Measurements from ENCODE around the gene ANKDD1A. TPM values are rescaled to one million over a fixed set of nuclear protein-coding genes. Genes with fewer than 3 reads are reported as not detected.

The ANKDD1A gene
- polyA plus RNA-seq, 1 donor from 2014 or later, result 7.0 TPM

- Histone ChIP-seq H4K20me1 (ENCODE audit: insufficient read depth) (no peaks in the 10 kb centered on the region), H3K27me3 (ENCODE audit: insufficient read depth, low read depth, low read length) (no peaks in the 10 kb centered on the region), H3K79me2 (replicated peaks; ENCODE audit: insufficient read depth, low read length) (peaks cover 14% of the 10 kb centered on the region), H3K9me3 (ENCODE audit: low read length) (no peaks in the 10 kb centered on the region), H2AFZ (ENCODE audit: low read depth, low read length) (peak overlapping the region; percentile 36), H3K27ac (ENCODE audit: low read length) (peak overlapping the region; percentile 65), H3F3A (ENCODE audit: insufficient read depth, low read length, poor library complexity, severe bottlenecking) (no peaks in the 10 kb centered on the region), H3K4me3 (ENCODE audit: low read length) (peak overlapping the region; percentile 87), H3K4me2 (ENCODE audit: low read length) (peak overlapping the region; percentile 96), H3K9me2 (ENCODE audit: insufficient read depth, low read length) (no peaks in the 10 kb centered on the region), H3K9ac (ENCODE audit: low read length) (peak overlapping the region; percentile 81), H3K36me3 (ENCODE audit: insufficient read depth, low read length) (peaks cover 3% of the 10 kb centered on the region)
- TF ChIP-seq RAD21 (conservative IDR thresholded peaks at IDR 0.05), result no peak
- TF ChIP-seq CTCF (IDR thresholded peaks at IDR 0.05; ENCODE audit: poor library complexity, severe bottlenecking), result no peak
- TF ChIP-seq EZH2 (IDR thresholded peaks at IDR 0.05; ENCODE audit: borderline replicate concordance, insufficient read depth, low read length, poor library complexity, severe bottlenecking), result no peak
- TF ChIP-seq POLR2AphosphoS5 (IDR thresholded peaks at IDR 0.05), result no peak
- TF ChIP-seq SMC3 (conservative IDR thresholded peaks at IDR 0.05; ENCODE audit: poor library complexity), result no peak
- no peak for TF ChIP-seq MXI1 (conservative IDR thresholded peaks at IDR 0.05; ENCODE audit: poor library complexity, severe bottlenecking)
Measured at GRCh38 chr15:64990168-64990470, 78.4 kb downstream of the ANKDD1A start.

- no peaks in the 10 kb centered on the region for H3K9me2 ChIP-seq (ENCODE audit: insufficient read depth, low read length)
- H3K4me2 ChIP-seq (ENCODE audit: low read length), result no peak overlapping the region
- no peak overlapping the region for H3K4me3 ChIP-seq (ENCODE audit: low read length)
- H3K36me3 ChIP-seq (ENCODE audit: insufficient read depth, low read length), result peaks cover 3% of the 10 kb centered on the region
- no peaks in the 10 kb centered on the region for H3F3A ChIP-seq (ENCODE audit: insufficient read depth, low read length, poor library complexity, severe bottlenecking)
- no peak overlapping the region for H3K9ac ChIP-seq (ENCODE audit: low read length)
- H4K20me1 ChIP-seq (ENCODE audit: insufficient read depth), result no peaks in the 10 kb centered on the region
- H3K27ac ChIP-seq (ENCODE audit: low read length), result no peak overlapping the region
- H3K9me3 ChIP-seq (ENCODE audit: low read length), result no peaks in the 10 kb centered on the region
- no peaks in the 10 kb centered on the region for H3K27me3 ChIP-seq (ENCODE audit: insufficient read depth, low read depth, low read length)
- peaks cover 12% of the 10 kb centered on the region for H3K79me2 ChIP-seq (replicated peaks; ENCODE audit: insufficient read depth, low read length)
- TF ChIP-seq SMC3 (conservative IDR thresholded peaks at IDR 0.05; ENCODE audit: poor library complexity), result no peak
- TF ChIP-seq CTCF (IDR thresholded peaks at IDR 0.05; ENCODE audit: poor library complexity, severe bottlenecking), result no peak
- no peak for TF ChIP-seq EP300 (conservative IDR thresholded peaks at IDR 0.05; ENCODE audit: poor library complexity, severe bottlenecking)
- TF ChIP-seq POLR2AphosphoS5 (IDR thresholded peaks at IDR 0.05), result no peak
- TF ChIP-seq RAD21 (conservative IDR thresholded peaks at IDR 0.05), result no peak
- no peak for TF ChIP-seq TAF1 (IDR thresholded peaks at IDR 0.05; ENCODE audit: low read depth)
- TF ChIP-seq REST (IDR thresholded peaks at IDR 0.05; ENCODE audit: borderline replicate concordance), result no peak
- TF ChIP-seq EZH2 (IDR thresholded peaks at IDR 0.05; ENCODE audit: borderline replicate concordance, insufficient read depth, low read length, poor library complexity, severe bottlenecking), result no peak
- TF ChIP-seq MXI1 (conservative IDR thresholded peaks at IDR 0.05; ENCODE audit: poor library complexity, severe bottlenecking), result no peak
- no peak overlapping the region for H2AFZ ChIP-seq (ENCODE audit: low read depth, low read length)
Measured at GRCh38 chr15:64991536-64992135, 79.9 kb downstream of the ANKDD1A start.

All from neural cell (in vitro differentiated cells).